Measurements from ENCODE around the gene CAMTA1. TPM values are rescaled to one million over a fixed set of nuclear protein-coding genes. Genes with fewer than 3 reads are reported as not detected.

CAMTA1 gene
- total RNA-seq, 1 donor from 2014 or later: 68.9 TPM

DNA sequence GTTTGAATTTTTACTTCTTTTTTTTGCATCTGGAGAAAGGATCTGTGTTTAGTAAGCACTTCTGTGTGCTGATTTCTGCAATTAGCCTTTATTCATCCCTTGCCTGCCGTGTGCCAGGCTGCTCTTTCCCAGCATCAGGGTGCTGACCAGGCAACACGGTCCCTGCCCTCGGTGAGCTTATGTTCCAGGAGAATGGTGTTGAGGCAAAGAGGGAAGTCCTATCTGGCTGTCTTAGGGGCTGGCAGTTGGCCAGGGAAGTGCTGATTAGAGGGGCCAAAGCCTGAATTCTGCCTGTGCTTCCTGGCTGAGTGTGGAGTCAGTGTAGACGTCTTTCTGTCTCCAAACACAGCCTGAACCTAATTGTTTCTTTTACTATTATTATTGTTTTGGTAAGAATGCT lies 187.1 kb downstream of the CAMTA1 start:
- DNase-seq (ENCODE audit: low read depth): no peak

DNA sequence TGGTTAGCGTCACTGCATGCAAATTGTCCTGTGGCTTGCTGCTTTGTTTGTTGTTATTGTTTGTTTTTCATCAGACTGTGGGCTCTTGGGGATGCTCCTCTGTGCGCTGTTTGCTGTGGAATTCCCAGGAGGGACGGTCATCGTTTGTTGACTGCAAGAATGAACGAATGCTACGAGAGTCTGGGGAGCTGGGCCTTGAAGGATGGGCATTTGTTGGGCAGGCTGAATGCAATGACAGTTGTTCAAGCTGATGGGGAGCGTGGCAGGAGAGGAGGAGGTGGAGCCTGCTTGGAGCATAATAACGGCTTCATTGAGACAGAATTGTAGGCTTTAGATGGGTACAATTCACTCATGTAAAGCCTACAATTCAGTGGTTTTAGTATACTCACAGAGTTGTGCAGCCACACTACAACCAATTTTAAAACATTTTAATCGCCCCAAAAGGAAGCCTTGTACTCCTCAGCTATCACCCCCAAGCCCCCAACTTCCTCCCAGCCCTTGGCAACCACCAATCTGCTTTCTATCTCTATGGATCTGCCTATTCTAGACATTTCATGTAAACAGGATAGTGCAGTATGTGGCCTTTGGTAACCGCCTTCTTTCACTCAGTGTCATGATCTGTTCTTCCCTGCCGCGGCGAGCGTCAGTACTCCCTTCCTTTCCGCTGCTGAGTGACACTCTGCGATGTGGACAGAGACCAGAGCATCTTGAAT lies 190.2 kb downstream of the CAMTA1 start:
- no peak for DNase-seq (ENCODE audit: low read depth)

DNA sequence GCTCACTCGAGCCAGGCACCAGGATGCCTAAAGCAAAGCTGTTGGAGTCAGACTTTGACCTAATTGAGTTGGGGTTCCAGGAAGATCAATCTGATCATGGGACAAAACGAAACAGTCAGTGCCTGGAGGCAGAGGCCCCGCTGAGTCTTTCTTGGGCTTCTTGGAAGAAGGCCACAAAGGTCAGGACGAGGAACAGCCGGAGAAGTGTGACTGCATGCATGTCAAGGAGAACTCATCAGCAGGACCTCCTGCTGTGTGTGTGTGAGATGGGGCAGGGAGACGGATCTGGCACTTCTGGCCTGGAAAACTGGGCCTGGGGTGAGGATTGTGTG lies 190.8 kb downstream of the CAMTA1 start:
- DNase-seq (ENCODE audit: low read depth): no peak

DNA sequence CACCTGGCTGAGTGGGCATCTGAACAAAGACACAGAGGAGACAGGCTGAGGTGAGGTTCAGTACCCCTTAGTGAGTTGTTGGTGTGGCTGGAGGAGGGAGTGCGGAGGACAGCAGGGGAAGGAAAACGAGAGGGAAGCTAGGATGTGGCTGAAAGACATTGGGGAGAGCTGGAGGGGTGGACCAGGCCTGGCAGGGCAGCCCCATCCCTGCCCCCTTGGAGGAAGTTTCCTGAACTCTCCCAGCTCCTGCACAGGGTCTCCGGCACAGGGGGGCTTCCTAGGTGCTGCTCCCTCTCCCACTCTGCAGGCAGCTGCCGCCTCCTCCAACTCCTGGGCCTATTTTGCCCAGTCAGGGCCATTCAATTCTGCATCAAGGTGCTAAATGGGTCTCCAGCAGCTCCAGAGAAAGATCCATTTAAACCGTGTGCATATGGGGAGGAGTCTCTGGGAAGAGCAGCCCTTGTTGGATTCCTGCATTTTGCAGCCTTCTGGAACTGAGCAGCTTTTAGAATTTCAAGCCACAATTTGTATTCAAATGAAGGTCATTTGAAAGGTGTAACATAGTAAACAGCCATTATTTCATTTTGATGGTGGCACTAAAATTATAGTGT lies 193.9 kb downstream of the CAMTA1 start:
- DNase-seq (ENCODE audit: low read depth): no peak

DNA sequence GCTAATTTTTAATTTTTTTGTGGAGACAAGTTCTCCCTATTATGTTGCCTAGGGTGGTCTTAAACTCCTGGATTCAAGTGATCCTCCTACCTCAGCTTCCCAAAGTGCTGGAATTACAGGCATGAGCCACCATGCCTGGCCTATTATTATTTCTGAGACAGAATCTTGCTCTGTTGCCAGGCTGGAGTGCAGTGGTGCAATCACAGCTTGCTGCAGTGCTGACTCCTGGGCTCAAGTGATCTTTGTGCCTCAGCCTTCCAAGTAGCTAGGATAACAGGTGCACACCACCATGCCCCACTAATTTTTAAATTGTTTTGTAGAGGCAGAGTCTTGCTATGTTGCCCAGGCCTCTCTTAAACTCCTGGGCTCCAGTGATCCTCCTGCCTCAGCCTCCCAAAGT lies 196.3 kb downstream of the CAMTA1 start:
- DNase-seq (ENCODE audit: low read depth): no peak

DNA sequence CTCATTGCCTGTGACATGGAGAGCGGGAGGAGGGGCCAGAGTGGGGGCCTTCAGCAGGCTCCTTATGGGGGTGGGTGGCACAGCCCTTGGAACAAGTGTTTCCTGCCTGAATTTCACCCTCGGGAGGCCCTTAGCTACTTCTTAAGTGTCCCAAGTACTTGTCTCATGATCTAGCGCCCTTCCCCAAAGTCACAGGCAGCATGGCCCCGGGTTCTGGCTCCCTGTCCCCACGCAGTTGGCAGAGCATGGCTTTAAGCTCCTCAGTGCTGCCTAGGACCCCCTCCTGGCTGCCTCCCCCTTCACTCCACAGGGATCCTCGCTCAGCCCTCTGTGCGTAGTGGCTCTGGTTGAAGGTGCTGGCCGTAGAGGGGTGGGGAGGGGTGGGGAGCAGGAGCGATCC lies 197.2 kb downstream of the CAMTA1 start:
- DNase-seq (ENCODE audit: low read depth): no peak

DNA sequence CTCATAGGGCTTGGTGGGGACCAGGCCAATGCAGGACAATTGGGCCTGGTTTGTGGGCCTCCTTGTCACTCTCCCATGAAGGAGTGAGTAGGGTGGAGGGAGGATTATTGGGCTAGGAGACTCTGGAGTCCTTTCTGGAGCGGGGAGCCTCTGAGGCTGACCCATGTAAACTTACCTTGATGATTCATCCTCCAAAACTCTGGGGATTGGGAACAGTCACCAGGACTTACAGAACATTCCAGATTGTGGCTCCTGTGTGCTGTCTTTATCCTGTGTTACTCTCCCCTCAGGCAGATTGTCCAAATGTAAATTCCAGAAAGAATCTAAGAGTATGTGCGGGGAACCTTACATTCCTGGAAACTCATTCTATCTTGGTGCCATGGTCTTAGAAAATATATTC lies 197.6 kb downstream of the CAMTA1 start:
- DNase-seq (ENCODE audit: low read depth): no peak

DNA sequence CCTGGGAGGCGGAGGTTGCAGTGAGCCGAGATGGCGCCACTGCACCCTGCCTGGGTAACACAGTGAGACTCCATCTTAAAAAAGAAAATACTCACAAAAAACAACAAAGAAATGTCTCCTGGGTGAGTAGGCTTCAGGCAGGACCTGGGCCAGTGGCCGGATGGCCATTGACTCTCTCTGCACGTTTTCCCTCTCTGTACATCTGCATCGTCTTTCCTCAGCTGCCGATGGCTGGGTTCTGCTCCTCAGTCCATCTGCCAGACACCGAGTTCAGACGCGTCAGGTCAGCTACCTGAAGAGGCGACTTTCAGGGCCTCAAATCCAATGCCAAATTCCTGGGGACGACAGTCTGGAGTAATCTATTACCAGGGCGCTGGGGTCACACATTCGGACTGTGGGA lies 199.3 kb downstream of the CAMTA1 start:
- no peak for DNase-seq (ENCODE audit: low read depth)

DNA sequence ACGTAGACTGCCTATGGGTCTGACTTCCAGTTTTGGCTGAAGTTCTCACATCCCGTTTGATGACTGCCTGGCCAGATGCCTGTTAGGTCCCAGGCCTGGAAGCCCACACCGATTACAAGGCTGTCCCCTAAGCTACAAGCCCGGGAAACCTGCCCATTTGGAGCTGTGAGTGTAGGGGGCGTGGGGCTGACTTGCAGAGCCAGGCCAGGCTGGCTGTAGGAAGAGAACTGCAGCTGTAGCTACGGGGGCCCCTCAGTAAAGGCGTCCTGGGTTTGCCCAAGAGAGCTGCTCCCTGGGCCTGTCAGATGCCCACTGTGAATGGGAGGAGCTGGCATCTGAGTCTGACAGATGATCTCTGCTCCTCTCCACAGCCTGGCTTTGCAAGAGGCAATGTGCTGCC lies 199.7 kb downstream of the CAMTA1 start:
- DNase-seq (ENCODE audit: low read depth): no peak

DNA sequence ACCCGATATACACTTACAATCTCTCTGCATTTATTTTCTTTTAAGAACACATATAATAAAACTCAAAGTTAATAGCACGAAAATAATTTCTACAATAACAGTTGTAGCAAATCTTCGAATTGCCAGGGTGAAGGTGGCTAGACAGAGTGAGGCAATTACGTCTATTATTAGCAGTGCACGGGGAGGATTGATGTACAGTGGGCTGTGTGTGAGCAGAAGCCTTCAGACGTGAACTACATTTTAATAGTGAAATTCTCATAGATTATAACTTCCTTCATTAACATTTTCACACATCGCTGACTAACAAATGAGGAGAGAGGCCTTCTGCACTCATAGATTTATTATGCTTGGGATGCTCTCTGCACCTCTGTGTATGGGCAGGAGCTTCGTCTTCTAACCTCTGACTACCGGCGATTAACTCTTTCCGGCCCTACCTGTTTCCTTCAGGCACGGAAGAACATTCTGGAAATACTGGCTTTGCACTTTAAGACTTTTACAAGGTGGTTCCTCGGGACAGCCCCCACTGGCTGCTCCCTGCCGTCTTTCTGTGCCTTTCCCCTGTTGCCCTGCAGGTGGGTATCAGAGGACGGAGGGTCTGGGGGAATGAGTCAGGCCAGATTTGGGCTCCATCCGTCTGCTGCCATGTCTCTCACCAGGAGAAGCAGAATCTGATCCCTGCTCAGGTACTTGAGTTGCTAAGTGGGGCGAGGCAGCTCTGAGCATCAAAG lies 200.5 kb downstream of the CAMTA1 start:
- no peak for DNase-seq (ENCODE audit: low read depth)

DNA sequence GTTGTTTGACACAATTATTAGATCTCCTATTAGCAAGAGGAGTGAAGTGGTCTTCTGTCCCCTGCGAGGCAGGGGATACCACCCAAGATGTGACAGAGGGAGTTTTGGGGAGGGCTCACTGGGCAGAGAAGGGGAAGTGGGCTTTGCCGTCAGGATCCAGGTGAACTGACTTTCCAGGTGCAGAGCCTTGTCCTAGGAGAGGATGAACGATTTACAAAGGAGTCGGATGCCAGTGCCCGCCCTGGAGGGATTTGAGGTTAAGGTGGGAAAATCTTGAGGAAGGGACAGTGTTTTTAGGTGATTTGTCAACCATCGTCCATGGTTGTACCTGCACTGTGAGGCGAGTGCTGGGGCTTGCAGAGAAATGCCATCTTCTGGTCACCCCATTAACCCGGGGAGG lies 201.0 kb downstream of the CAMTA1 start:
- no peak for DNase-seq (ENCODE audit: low read depth)

DNA sequence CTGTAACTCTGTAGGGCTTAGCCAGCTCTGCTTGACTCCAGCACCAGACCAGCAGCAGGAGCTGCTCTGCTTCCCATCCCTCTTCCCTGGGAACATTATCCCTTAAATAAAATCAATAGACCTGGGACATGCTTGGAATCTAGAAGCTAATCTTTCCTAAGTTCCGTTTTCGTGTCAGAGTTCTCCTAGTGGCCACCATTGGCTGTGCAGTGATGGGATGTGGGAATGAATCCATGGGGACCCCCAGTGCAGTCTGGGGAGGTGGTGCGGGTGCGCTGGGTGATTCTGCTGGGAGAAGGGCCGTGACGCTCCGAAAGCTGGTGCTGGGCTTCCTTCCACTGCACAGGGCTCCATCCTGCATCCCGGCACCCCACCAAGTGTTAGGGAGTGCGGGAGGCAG lies 202.7 kb downstream of the CAMTA1 start:
- DNase-seq (ENCODE audit: low read depth): no peak

DNA sequence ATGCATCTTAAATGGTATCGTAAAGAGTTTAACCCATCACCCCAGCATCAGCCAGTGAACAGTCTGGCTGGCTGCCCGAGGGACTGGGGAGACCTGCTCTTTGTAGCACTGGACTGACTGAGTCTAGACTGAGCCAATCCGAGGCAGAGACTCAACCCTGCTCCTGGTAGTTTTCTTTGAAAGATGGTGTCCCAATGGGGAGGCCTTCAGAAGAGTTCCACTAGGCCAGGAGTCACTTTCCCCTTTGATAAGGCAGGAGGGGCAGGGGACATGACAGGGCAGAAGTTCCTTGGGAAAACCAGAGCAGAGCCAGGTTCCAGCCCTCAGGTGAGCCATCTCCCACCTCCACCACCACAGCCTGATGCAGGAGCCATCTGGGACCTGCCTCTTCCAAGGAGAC lies 203.5 kb downstream of the CAMTA1 start:
- DNase-seq (ENCODE audit: low read depth): no peak

DNA sequence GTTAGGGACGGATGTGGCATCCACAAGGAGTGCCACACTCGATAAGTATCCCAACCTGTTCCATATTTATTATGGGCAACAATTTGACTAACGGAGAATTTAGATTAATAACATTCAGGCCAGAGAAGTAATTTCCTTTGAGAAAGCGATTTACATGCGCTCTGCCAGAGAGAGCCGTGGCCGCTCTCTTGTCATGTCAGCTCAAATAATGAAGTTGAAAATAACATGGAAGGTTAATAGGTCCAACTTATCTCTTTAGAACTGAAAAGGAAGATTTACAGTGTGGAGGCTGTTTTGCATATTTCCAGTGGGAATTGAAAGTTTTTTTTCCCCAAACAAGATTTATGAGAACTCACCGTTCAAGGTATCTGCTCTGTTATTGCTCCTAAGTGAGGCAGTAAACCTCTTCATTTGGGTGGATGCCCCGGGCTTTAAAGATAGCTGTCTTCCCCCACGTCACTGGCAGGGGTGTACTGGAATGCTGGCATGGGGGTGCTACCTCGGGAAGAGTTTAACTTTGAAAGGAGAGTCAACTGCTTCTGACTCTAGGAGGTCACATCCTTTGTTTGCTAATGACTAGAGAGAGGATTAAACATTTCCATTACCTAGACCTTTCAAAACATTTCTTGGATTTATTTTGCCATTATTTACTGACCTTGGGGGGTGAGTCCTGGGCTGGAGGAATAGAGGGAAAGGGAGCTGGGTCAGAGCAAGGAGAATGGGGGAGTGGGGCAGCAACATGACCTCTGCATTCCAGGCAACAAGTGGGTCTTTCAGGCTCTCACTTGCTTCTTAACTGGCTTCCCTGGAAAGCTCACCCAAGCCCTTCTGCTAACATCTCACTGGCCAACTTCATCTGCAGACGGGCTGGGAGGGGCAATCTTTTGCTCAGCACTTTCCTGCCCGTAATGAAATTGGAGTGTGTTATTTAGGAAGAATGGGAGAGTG lies 204.2 kb downstream of the CAMTA1 start:
- no peak for DNase-seq (ENCODE audit: low read depth)

DNA sequence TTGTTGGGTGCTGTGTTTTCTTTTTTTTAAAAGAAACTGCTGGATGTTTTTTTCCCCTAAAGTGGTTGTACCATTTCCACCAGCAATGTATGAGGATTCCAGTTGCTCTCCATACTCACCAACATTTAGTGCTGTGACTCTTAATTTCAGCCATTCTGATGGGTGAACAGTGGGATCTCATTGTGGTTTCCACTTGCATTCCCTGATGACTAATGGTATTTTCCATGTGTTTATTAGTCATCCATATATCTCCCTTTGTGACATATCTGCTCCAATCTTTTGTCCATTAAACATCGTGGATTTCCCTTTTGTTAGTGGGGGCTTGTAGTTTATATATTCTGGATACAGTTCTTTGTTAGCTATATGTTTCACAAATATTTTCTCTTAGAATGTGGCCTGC lies 206.0 kb downstream of the CAMTA1 start:
- peak; percentile 30 for DNase-seq (ENCODE audit: low read depth)

DNA sequence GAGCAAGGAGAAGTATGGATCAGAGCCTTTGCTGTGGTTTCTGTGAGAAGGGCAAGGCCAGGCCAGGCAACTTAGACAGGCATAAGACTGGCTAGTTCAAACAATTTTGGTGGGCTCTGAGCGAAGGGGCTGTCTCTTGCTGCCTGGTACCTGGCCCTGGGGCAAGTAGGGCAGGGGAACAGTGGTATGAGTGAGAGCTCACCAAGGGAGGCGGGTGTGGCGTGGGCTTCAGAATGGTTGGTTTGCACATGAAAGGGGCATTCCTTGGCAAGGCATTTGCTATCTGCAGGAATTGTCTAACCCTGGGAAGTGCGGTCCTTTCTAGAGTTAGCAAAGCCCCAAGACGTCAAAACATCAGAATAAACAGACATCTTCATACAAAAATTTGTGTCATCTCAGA lies 210.5 kb downstream of the CAMTA1 start:
- no peak for DNase-seq (ENCODE audit: low read depth)

DNA sequence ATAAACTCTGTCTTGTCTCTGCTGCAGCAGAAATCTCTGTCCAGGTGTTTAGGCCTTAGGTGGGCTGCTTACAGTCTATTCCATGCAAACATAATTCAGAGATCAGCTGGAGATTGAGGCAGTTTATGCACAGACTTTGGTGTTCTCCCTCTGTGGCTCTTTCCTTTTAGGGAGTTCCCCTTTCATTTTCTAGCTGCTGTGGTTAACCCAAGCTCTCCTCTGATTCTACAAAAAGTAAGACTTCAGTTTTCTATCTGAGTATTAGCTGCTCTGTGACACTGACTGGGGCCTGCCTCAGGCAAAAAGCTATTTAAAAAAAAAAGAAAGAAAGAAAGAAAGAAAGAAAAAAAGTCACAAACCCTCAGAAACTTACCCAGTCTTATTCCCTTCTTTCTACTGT lies 211.1 kb downstream of the CAMTA1 start:
- DNase-seq (ENCODE audit: low read depth): no peak

DNA sequence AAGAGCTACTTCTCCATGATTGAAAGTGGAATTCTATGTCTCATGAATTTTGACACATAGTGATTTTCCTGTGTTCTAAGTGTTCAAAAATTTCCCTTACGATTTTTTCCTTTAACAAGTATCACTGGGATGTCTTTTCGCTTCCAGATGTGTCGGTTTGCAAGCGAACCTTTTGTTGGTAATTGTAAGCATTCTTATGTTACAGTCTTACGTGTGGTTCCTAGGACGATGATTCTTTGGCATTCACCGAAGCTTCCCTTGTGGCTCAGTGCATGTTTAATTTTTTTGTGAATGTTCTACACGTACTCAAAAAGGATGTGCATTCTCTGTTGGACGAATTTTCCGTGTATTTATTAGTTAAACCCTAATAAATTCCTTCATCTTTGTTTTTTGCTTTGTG lies 211.6 kb downstream of the CAMTA1 start:
- no peak for DNase-seq (ENCODE audit: low read depth)

DNA sequence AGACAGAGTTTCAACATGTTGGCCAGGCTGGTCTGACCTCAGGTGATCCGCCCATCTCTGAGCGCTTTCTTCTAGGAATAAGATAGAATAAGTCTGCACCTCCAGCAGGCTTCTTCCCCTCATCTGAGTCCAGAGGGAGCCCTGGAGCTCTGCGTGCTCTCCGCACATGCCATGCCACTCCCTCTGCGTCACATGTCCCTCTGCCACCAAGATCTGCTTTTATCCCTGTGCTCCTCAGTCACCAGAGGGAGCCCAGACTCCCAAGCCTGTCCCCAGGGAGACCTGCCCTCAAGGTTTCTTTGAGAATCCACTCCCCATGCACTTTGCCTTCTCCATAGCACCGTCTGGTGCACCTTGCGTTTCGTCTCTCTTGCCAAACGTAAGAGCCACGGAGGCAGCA lies 213.0 kb downstream of the CAMTA1 start:
- DNase-seq (ENCODE audit: low read depth): peak; percentile 24

DNA sequence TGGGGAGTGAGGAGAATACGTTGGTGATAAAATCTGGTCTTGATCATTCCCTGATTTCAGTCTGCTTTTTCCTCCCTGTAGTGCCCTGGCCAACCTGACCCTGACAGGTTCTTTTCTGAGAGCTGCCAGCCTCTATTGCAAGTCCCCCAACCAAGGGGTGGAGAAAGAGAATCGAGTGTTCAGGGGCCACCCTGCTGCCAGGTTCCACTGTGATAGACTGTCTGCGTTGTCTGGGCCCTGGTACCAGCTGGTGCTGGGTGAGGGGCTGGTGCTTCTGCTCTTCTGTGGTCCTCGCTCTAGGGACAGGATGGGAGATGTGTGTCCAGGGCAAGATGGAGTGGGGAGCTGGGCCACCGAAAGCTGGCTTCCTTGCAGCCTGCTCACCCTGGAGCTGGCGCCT lies 214.6 kb downstream of the CAMTA1 start:
- DNase-seq (ENCODE audit: low read depth): no peak

DNA sequence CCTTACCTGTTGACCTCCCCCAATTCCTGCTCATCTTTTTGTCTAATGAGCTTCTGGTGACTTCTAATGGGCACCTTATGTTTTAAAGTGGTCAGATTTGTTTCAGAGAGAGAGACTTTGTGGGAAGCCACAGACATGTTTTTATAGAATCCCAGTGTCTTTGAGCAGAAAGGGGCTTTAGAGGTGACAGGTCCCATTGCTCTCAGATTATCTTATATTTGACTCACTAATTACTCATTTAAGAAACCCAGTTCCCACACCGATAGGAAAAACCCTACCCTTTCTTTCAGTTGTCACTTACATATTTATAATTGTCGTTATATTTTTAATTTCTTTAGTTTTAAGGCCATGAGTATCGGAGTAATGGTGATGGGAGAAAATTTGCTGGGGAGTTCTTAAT lies 215.5 kb downstream of the CAMTA1 start:
- DNase-seq (ENCODE audit: low read depth): no peak

DNA sequence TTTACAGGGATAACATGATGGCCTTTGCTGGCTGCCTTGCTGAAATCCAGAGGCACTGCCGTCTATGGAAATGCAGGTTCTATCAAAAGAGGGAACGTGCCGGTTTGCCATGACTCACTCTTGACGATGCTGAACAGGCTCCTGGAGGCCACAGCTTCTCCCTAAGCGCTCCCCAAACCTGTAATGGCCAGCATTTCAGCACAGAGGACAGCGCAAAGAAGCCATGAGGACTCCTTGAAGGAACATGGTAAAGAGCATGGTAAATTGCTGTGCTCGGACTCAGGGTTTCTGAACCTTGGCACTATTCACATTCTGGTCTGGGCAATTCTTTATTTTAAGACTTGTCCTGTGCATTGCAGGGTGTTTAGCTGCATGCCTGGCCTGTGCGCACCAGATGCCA lies 217.5 kb downstream of the CAMTA1 start:
- peak; percentile 9 for DNase-seq (ENCODE audit: low read depth)

Data from myocyte (in vitro differentiated cells).